Hepatocyte (in vitro differentiated cells): ENCODE results near the gene AGO3.

ENCODE experiments used
- CTCF ChIP-seq: fragments of 200-600 bp; sonication (generic); IDR thresholded peaks from 2 replicates; pipeline ENCODE4 v1.5.1; 2016; ENCODE audit warnings: antibody characterized with exemption, mild to moderate bottlenecking; ENCODE audit not compliant: poor library complexity
- EZH2 ChIP-seq: fragments of 200-600 bp; sonication (generic); IDR thresholded peaks from 2 replicates; pipeline ENCODE4 v1.6.1; 2016; ENCODE audit warnings: antibody characterized with exemption, mild to moderate bottlenecking, borderline replicate concordance
- EZH2phosphoT487 ChIP-seq: fragments of 200-600 bp; sonication (generic); IDR thresholded peaks from one replicate; pipeline ENCODE4 v1.6.1; 2018; ENCODE audit warnings: antibody characterized with exemption, mild to moderate bottlenecking, low read depth, moderate library complexity; ENCODE audit not compliant: unreplicated experiment, severe bottlenecking

- TF ChIP-seq CTCF = no peak
- no peak for TF ChIP-seq EZH2
- no peak for TF ChIP-seq EZH2phosphoT487
Measured at GRCh38 chr1:36106269-36106668, 175.4 kb downstream of the AGO3 start.
